Erythroblast (primary cell): Measurements from ENCODE around the gene ZNF385C.

Source experiments
- GATA1 ChIP-seq: IDR thresholded peaks from 2 replicates; pipeline ENCODE4 v1.6.1; 2011; ENCODE audit warnings: low read depth, mild to moderate bottlenecking, control low read depth, low read length, moderate library complexity
- POLR2A ChIP-seq: IDR thresholded peaks from 2 replicates; pipeline ENCODE4 v1.6.1; 2011; ENCODE audit warnings: mild to moderate bottlenecking, low read length

GRCh38 chr17:41987642-41988041, 110.6 kb downstream of the ZNF385C start:
- TF ChIP-seq POLR2A: no peak
- no peak for TF ChIP-seq GATA1
